Coronary artery (tissue), 2 donors: Measurements from ENCODE around the gene SH3TC2.

ENCODE experiments used
- DNase-seq: peaks from one replicate; pipeline ENCODE4 v3.0.0-alpha.2; 2017; ENCODE audit warnings: low spot score
- H3K27ac ChIP-seq, 2 donors: fragments of 200-600 bp; sonication (generic); one replicate each; pipeline ENCODE4 v1.5.1; 2016 to 2019
- H3K4me3 ChIP-seq: fragments of 200-600 bp; sonication (generic); 2 replicates; pipeline ENCODE4 v1.5.1; 2016; ENCODE audit warnings: mild to moderate bottlenecking, moderate library complexity
- TF ChIP-seq, protein P1 (sequence below): fragments of 200-600 bp; sonication (generic); IDR thresholded peaks from one replicate; pipeline ENCODE4 v1.5.1; 2019; ENCODE audit warnings: antibody characterized with exemption

The SH3TC2 gene

DNA sequence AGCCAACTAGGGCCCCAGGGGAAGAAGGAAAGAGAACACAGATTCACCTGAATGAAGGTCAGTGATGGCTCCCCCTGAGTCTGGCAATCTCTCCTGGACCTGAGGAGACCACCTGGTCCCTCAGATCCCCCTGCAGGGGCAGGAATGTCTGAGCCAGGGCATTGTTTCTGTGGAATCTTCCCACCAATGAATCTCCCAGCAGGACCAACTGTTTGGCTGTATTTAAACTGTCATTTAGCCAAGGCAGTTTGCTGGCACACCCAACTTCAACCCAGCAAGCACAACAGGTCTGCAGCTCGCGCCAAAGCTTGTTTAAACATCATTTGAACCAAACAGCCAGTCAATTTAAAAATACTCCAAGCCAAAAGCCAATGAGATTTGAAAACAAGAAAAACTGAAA lies 92.6 kb downstream of the SH3TC2 start:
- Histone ChIP-seq H3K4me3 (no peak overlapping the region), H3K27ac (peak overlapping the region; percentile 57 to 85)
- no peak for DNase-seq
- TF ChIP-seq, protein P1, sequence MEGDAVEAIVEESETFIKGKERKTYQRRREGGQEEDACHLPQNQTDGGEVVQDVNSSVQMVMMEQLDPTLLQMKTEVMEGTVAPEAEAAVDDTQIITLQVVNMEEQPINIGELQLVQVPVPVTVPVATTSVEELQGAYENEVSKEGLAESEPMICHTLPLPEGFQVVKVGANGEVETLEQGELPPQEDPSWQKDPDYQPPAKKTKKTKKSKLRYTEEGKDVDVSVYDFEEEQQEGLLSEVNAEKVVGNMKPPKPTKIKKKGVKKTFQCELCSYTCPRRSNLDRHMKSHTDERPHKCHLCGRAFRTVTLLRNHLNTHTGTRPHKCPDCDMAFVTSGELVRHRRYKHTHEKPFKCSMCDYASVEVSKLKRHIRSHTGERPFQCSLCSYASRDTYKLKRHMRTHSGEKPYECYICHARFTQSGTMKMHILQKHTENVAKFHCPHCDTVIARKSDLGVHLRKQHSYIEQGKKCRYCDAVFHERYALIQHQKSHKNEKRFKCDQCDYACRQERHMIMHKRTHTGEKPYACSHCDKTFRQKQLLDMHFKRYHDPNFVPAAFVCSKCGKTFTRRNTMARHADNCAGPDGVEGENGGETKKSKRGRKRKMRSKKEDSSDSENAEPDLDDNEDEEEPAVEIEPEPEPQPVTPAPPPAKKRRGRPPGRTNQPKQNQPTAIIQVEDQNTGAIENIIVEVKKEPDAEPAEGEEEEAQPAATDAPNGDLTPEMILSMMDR = no peak

- TF ChIP-seq, protein P1 = no peak
- Histone ChIP-seq H3K4me3 (no peak overlapping the region), H3K27ac (peak overlapping the region; percentile 57 to 85)
- no peak for DNase-seq
Measured at GRCh38 chr5:148969291-148969690, 93.6 kb downstream of the SH3TC2 start.

DNA sequence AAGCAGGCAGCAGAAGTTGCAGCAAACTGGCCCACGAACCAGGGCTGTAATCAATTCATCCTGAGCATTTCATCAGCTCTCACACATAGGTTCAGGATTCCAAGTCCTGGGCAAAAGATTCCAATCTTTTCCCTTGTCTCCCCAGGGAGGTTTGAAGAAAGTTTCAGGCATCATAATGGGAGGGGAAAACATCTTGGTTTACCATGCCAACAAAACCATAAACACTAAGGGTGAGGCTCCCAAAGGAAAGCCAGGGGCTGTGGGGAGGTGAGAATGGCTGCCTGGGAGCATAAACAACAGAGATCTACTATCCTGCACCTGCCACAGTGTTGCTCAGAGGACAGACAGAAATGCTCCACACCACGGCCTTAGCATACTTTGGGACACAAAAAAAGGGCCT lies 94.6 kb downstream of the SH3TC2 start:
- H3K4me3 ChIP-seq = no peak overlapping the region
- no peak for DNase-seq
- TF ChIP-seq, protein P1 = no peak
- peak overlapping the region; percentile 17 to 85 for H3K27ac ChIP-seq

- peak overlapping the region in 1 of 2 donors; percentile 85 for H3K27ac ChIP-seq
- TF ChIP-seq, protein P1 = no peak
Measured at GRCh38 chr5:148967783-148968182, 95.1 kb downstream of the SH3TC2 start.

DNA sequence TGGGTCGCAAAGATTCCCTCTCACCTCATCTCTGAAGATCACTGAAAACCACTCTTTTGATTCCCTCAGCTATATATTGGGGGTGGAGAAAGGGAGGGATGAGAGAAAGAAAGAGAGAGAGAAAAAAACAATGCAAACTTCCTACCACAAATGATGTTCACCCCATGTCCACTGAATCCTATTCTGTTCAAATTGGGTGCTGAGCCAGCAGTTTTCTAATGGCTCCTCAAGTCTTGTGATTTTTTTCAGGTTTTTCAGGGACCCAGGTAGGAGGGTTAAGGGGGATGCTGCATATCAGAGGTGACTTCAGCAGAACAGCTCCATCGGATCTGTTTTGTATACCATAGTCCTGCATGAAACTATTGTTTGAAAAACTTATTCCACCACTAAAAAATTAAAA lies 95.9 kb downstream of the SH3TC2 start:
- Histone ChIP-seq H3K4me3 (no peak overlapping the region), H3K27ac (peak overlapping the region in 1 of 2 donors; percentile 71)
- TF ChIP-seq, protein P1 = no peak
- DNase-seq = no peak

More at GRCh38 chr5:148967783-148968182, 95.1 kb downstream of the SH3TC2 start:
- DNase-seq = no peak
- no peak overlapping the region for H3K4me3 ChIP-seq

DNA sequence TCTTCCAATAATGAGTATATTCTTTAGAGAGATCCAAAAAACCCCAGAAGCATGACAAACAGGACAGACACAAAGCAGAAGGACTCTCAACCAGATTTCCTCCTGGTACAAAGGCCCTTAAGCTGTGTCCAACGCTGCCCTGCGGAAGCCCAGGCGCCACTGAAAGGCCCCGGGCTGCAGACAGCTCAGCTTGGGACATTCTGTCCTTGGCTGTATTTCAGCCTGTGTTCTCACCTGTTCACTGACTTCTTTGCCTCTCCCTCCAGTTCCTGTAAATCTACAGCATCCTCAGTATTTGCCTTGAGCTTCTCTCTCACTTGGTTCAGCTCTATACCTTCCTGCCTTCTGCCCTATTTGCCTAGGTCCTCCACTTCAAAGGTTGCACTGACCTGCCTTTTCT lies 96.5 kb downstream of the SH3TC2 start:
- TF ChIP-seq, protein P1 = no peak
- Histone ChIP-seq H3K4me3 (no peak overlapping the region), H3K27ac (peak overlapping the region; percentile 71)
- no peak for DNase-seq

GRCh38 chr5:148965511-148966265 lies 97.2 kb downstream of the SH3TC2 start:
- Histone ChIP-seq H3K4me3 (no peak overlapping the region), H3K27ac (peak overlapping the region; percentile 71)
- TF ChIP-seq, protein P1 = no peak
- DNase-seq = peak; percentile 94
